Ishikawa (cell line): ENCODE results near the gene CDK7.

Experiments used
- MAX ChIP-seq: IDR thresholded peaks from 2 replicates; pipeline ENCODE4 v1.6.1; 2012
- TCF12 ChIP-seq: IDR thresholded peaks from 2 replicates; pipeline ENCODE4 v1.6.1; 2012; ENCODE audit warnings: low read depth

- TF ChIP-seq MAX (no peak), TCF12 (no peak)
Measured at GRCh38 chr5:69315972-69316371, 81.3 kb downstream of the CDK7 start.
